GM12864 (cell line): ENCODE data around the gene PCSK6.

Experiments
- DNase-seq: peaks from one replicate; pipeline ENCODE4 v3.0.0-alpha.2; 2011; ENCODE audit warnings: low read depth
- H3K4me3 ChIP-seq: 2 replicates; pipeline ENCODE4 v1.5.1; 2011; ENCODE audit warnings: mild to moderate bottlenecking, low read depth, low read length, control low read depth
- TF ChIP-seq, protein P1 (sequence below): IDR thresholded peaks from 2 replicates; pipeline ENCODE4 v1.5.1; 2011; ENCODE audit warnings: low read depth, mild to moderate bottlenecking, moderate library complexity, low read length, control low read depth, inconsistent platforms; ENCODE audit errors: missing control alignments

Gene PCSK6

DNA sequence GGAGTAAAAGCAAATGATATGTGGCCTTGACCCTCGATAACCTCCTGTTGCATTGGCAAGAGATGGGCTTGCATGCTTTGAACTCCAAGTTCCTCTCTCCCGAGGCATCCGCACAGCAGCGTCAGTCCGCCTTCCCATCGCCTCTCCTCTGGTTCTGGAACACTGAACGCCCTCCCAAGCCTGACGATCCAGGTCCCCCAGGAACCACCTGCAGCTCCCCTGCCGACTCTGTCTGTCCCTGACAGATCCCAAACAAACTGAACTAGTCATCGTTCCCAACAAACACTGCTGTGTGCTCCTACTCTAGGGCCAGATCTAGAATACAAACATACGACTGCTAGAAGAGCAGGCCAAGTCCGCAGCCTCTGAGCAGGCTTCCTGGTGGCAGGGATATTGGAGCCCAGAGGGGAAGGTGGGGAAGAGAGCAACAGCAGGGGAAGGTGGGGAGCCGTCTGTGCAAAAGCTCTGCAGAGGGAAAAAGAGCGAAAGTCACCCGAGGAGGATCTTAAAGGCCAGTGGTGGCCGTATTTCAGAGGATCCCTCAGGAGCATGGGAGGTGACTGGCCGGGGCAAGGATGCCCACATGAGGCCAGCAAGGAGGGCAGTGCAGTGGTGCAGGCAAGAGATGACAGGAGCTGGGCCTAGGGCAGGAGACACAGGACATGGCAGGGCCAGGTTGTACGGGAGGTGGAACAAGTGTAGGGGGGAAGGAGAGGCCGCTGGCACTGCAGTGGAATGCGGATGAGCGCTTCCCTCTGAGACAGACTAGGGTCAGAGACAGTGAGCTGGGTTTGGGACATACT, 50.8 kb downstream of the PCSK6 start:
- DNase-seq, result no peak
- TF ChIP-seq, protein P1, sequence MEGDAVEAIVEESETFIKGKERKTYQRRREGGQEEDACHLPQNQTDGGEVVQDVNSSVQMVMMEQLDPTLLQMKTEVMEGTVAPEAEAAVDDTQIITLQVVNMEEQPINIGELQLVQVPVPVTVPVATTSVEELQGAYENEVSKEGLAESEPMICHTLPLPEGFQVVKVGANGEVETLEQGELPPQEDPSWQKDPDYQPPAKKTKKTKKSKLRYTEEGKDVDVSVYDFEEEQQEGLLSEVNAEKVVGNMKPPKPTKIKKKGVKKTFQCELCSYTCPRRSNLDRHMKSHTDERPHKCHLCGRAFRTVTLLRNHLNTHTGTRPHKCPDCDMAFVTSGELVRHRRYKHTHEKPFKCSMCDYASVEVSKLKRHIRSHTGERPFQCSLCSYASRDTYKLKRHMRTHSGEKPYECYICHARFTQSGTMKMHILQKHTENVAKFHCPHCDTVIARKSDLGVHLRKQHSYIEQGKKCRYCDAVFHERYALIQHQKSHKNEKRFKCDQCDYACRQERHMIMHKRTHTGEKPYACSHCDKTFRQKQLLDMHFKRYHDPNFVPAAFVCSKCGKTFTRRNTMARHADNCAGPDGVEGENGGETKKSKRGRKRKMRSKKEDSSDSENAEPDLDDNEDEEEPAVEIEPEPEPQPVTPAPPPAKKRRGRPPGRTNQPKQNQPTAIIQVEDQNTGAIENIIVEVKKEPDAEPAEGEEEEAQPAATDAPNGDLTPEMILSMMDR, result no peak
- H3K4me3 ChIP-seq, result no peak overlapping the region

DNA sequence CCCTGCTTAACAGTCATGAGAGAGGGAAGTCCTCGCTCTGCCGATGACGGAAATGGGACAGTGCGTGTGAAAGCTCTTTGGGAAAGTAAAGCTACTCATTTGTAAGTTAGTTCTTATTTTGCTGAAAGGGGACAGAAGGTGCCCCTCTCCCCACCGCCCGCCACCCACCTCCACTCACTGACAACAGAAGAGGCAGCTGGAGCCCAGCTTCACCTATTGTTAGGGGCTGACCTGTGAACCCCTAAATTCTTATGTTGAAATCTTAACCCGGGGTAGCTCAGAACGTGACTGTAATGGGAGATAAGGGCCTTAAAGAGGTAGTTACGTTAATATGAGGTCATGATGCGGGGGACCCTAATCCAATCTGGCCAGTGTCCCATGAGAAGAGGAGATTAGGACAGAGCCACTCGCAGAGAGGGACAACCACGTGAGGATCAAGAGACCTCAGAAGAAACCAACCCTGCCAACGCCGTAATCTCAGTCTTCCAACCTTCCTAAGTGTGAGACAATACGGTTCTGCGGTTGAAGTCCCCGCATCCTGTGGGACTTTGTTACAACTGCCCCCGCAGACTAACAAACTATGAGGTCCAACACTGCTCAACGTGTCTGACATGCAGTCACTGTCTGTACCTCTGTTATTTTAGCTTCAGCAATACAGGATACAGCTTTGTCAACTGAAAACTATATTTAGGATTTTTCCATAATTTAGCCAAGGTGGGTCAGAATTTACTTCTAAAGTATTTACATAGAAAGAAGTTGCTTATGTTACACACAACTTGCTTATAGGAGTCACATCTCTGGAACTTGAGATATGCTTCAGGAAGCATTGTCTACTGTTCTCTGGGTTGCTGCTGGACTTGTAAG, 51.7 kb downstream of the PCSK6 start:
- no peak overlapping the region for H3K4me3 ChIP-seq
- TF ChIP-seq, protein P1, result no peak
- DNase-seq, result no peak

DNA sequence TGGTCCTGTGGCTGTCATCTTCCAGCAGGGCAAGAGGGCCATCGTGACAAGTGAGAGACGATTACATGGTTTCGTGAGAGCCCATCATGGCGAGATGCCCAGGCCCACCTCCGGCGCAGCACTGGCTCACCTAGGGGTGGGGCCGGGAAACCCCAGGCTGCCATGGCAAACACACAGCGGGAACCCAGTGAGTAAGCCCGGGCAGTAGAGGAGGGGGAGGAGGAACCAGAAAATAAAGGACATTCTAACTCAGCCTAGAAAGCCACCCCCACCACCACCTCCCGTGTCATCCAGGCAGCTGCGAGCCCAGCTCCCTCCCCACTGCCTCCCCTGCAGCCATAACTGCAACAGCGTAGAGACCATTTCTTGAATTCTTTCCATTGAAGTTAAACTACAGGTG, 52.3 kb downstream of the PCSK6 start:
- DNase-seq, result no peak
- no peak overlapping the region for H3K4me3 ChIP-seq
- TF ChIP-seq, protein P1, result no peak

DNA sequence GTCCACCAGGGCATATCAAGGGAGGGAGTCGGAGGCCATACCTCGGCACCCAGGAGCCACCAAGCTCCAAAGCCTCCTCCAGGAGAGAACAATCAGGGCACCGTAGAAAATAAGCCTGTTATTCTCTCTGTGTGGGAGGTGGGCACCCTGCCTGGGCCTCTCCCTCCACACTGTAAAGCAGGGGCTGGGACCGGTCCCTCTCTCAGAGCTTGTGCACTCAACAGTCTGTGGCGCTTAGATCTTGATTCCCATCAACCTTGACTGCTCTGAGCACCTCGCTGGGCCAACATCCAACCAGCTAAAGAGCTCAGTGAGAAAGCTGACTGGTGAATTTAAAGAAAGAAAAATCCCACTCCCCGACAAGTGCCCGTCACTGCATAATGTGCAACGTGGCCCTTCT, 53.0 kb downstream of the PCSK6 start:
- no peak overlapping the region for H3K4me3 ChIP-seq
- TF ChIP-seq, protein P1, result no peak
- DNase-seq, result no peak

DNA sequence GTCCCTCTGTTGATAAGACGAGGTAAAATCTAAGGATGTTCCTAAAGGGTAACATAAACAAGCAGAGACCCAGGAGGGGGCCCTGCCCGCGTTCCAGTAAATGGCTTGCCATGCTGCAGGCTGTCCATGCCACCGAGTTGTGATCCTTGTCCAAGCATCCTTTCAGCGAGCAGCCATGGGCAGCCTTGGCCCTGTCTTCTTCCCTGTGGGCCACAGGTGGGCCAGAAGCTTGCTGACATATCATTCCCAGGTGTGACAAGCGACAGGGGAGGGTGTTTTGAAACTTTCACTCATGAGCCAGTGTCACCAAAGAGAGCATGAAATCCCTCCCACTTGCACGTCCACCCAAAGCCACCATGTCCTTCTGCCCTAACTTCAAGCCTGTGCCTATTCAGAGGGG, 53.7 kb downstream of the PCSK6 start:
- no peak overlapping the region for H3K4me3 ChIP-seq
- no peak for DNase-seq
- TF ChIP-seq, protein P1, result no peak

DNA sequence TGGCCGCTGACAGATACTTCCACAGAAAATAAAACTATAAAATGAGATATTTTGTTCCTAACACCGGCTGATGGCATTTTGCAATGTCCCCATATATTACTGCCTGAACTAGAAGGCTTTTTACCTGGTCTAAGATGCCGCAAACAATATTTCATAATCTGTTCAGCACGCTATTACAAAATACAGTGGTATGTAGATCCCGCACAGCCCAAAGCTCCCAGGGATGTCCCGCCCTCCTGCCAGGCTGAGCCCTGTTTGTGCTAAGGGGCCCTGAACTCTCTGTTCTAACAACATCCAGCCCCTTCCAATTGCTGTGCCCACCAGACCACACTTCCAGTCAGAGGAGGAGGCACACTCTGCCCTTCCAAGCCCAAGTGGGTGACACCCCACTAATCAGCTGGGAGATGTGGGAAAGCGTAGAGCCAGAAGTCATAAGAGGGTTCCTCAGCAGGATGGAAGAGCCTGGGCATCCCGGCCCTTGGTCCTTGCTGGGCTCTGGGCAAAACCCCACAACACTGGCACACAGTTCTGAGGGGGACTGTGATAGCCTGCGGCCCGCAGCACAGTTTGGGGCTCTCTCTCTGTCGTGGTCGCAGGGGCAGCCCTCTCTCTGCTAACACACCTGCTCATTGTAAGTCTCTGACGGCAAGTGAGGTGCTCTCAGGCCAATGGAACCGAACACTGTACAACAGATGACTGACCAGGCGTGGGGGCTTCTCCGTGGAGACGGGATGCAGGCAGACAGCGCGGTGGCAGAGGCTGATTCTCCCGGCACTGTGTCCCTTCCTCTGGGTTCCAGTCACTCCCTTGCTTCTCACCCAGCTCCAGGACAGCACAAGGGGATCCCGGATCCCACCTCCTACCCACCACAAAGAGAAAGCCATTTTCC, 55.2 kb downstream of the PCSK6 start:
- H3K4me3 ChIP-seq, result no peak overlapping the region
- DNase-seq, result no peak
- TF ChIP-seq, protein P1, result no peak
